ENCODE results near the gene CCT3. TPM values are rescaled to one million over a fixed set of nuclear protein-coding genes. Genes with fewer than 3 reads are reported as not detected.
"Not testable (repeated sequence)": the region's sequence is repeated elsewhere in the genome, so short reads cannot be mapped to it uniquely, and the experiment has no call there.

CCT3 gene
- total RNA-seq: 288 and 298 TPM in 2 replicates

GRCh38 chr1:156338180-156338976 lies at the start of gene CCT3, which contains the start of gene TSACC:
Gene CCT3, minus strand, starts transcription at chr1:156338292. Its CDS starts 108 bp downstream, at chr1:156338184.
Gene TSACC, plus strand, starts transcription at chr1:156338526. Its CDS starts 1,232 bp downstream, at chr1:156339758.
- intact Hi-C loops (cut with micrococcal nuclease): loop anchor here (1.0 to 5.0 kb wide), 15 partner anchors 43 to 1016 kb away; partner anchors contain the start of genes GLMP, HDGF, IQGAP3 and KHDC4

- intact Hi-C loops (cut with micrococcal nuclease): no loop called here
These were observed 49.7 kb upstream of the CCT3 start for GRCh38 chr1:156387870-156388173.

GRCh38 chr1:156386949-156387869 lies 49.1 kb upstream of the CCT3 start:
- intact Hi-C loops (cut with micrococcal nuclease): no loop called here

GRCh38 chr1:156386134-156386901 lies 48.2 kb upstream of the CCT3 start:
- intact Hi-C loops (cut with micrococcal nuclease): no loop called here

GRCh38 chr1:156385534-156386031 lies 47.5 kb upstream of the CCT3 start:
- intact Hi-C loops (cut with micrococcal nuclease): loop anchor here (1.0 kb wide), 2 partner anchors 61 to 223 kb away; no protein-coding TSS in a partner anchor

GRCh38 chr1:156384658-156385057 lies 46.6 kb upstream of the CCT3 start:
- intact Hi-C loops (cut with micrococcal nuclease): loop anchor here (1.0 kb wide), 2 partner anchors 62 to 224 kb away; no protein-coding TSS in a partner anchor

- intact Hi-C loops (cut with micrococcal nuclease): no loop called here
These were observed 45.9 kb upstream of the CCT3 start for GRCh38 chr1:156384007-156384406.

GRCh38 chr1:156383023-156383422 lies 44.9 kb upstream of the CCT3 start:
- intact Hi-C loops (cut with micrococcal nuclease): no loop called here

GRCh38 chr1:156382561-156382960 lies 44.5 kb upstream of the CCT3 start:
- intact Hi-C loops (cut with micrococcal nuclease): no loop called here

- intact Hi-C loops (cut with micrococcal nuclease): no loop called here
These were observed 41.5 kb upstream of the CCT3 start for GRCh38 chr1:156379420-156380165.

GRCh38 chr1:156378557-156378956 lies 40.5 kb upstream of the CCT3 start:
- intact Hi-C loops (cut with micrococcal nuclease): no loop called here

GRCh38 chr1:156376958-156377919 lies 39.1 kb upstream of the CCT3 start:
- intact Hi-C loops (cut with micrococcal nuclease): no loop called here

- intact Hi-C loops (cut with micrococcal nuclease): no loop called here
These were observed 38.1 kb upstream of the CCT3 start for GRCh38 chr1:156376146-156376545.

- intact Hi-C loops (cut with micrococcal nuclease): no loop called here
These were observed 35.5 kb upstream of the CCT3 start for GRCh38 chr1:156373546-156373945.

- intact Hi-C loops (cut with micrococcal nuclease): no loop called here
These were observed 34.8 kb upstream of the CCT3 start for GRCh38 chr1:156372876-156373275.

- intact Hi-C loops (cut with micrococcal nuclease): no loop called here
These were observed 34.1 kb upstream of the CCT3 start for GRCh38 chr1:156372265-156372586.

GRCh38 chr1:156371553-156372264 lies 33.6 kb upstream of the CCT3 start:
- intact Hi-C loops (cut with micrococcal nuclease): no loop called here

GRCh38 chr1:156369685-156370286 lies 31.7 kb upstream of the CCT3 start:
- intact Hi-C loops (cut with micrococcal nuclease): not testable (repeated sequence)
